Loucy (cell line): ENCODE data around the gene GPHN.

ENCODE experiments used
- CTCF ChIP-seq: fragments of 200-600 bp; sonication (generic); conservative IDR thresholded peaks from 2 replicates; pipeline ENCODE4 v1.5.1; 2014; ENCODE audit warnings: mild to moderate bottlenecking, antibody characterized with exemption, low read length
- EZH2phosphoT487 ChIP-seq: fragments of 200-600 bp; IDR thresholded peaks from 2 replicates; pipeline ENCODE4 v1.6.1; 2018; ENCODE audit warnings: antibody characterized with exemption, mild to moderate bottlenecking, moderate library complexity, borderline replicate concordance

GRCh38 chr14:67151082-67151666 lies 643.2 kb downstream of the GPHN start:
- TF ChIP-seq EZH2phosphoT487 (no peak), CTCF (no peak)
